ENCODE data around the gene KCNJ18. TPM values are rescaled to one million over a fixed set of nuclear protein-coding genes. Genes with fewer than 3 reads are reported as not detected.
A peak's percentile ranks its signal among the peaks of the same experiment; 100 is the strongest.
"Not testable (repeated sequence)": the region's sequence is repeated elsewhere in the genome, so short reads cannot be mapped to it uniquely, and the experiment has no call there.

KCNJ18 gene
- total RNA-seq, 1 experiment from 2014 or later = not detected

DNA sequence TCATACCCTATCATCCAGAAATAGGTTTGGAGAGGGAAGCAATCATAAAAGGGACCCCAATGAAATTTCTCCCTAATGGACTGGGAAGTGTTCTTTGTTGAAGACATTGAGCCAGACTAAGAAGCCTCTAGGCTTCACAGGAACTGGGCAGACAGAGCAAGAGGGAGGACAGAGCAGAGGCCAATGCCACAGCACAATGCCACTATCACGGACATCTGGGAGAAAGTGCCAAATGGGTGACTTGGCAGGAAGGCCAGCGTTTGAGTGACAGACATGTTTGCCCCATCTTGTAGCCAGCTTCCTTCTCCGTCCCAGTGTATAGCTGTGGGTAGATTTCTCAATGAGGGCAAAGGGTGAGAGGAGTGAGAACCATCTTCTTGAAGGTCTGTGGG lies 16.6 kb upstream of the KCNJ18 start:
- H3K27me3 ChIP-seq (ENCODE audit: low read length); H3K4me2 ChIP-seq (ENCODE audit: low read depth, low read length, poor library complexity, severe bottlenecking); H3K79me2 ChIP-seq (ENCODE audit: low read length); H2AFZ ChIP-seq (ENCODE audit: low read length); H3K4me3 ChIP-seq (ENCODE audit: low read length); DNase-seq; H4K20me1 ChIP-seq (ENCODE audit: insufficient read depth, low read depth, low read length); H3K4me1 ChIP-seq (ENCODE audit: low read length); H3K27ac ChIP-seq (ENCODE audit: low read length); H3K9me3 ChIP-seq (ENCODE audit: low read length); H3K9ac ChIP-seq (ENCODE audit: low read length); H3K36me3 ChIP-seq (ENCODE audit: insufficient read depth, low read length); H3K9me2 ChIP-seq (replicated peaks; ENCODE audit: insufficient read depth, low read length): not testable (repeated sequence)

GRCh38 chr17:21676281-21677111 lies 15.8 kb upstream of the KCNJ18 start:
- Histone ChIP-seq H3K9me3 (ENCODE audit: low read length) (no peaks in the 10 kb centered on the region), H3K36me3 (ENCODE audit: insufficient read depth, low read length) (no peaks in the 10 kb centered on the region), H3K27ac (ENCODE audit: low read length) (no peak overlapping the region), H2AFZ (ENCODE audit: low read length) (no peak overlapping the region), H3K4me1 (ENCODE audit: low read length) (no peaks in the 10 kb centered on the region), H3K4me2 (ENCODE audit: low read depth, low read length, poor library complexity, severe bottlenecking) (no peak overlapping the region), H3K9ac (ENCODE audit: low read length) (no peak overlapping the region), H3K4me3 (ENCODE audit: low read length) (no peak overlapping the region), H3K79me2 (ENCODE audit: low read length) (no peaks in the 10 kb centered on the region), H4K20me1 (ENCODE audit: insufficient read depth, low read depth, low read length) (no peaks in the 10 kb centered on the region), H3K9me2 (replicated peaks; ENCODE audit: insufficient read depth, low read length) (no peaks in the 10 kb centered on the region), H3K27me3 (ENCODE audit: low read length) (0 out of 2 replicates have a peak, but pooled peaks cover 3% of the 10 kb centered on the region)
- peak; percentile 25 for DNase-seq

GRCh38 chr17:21677126-21677910 lies 15.0 kb upstream of the KCNJ18 start:
- Histone ChIP-seq H3K9me2 (replicated peaks; ENCODE audit: insufficient read depth, low read length) (no peaks in the 10 kb centered on the region), H3K79me2 (ENCODE audit: low read length) (no peaks in the 10 kb centered on the region), H3K4me2 (ENCODE audit: low read depth, low read length, poor library complexity, severe bottlenecking) (no peak overlapping the region), H3K36me3 (ENCODE audit: insufficient read depth, low read length) (no peaks in the 10 kb centered on the region), H3K27me3 (ENCODE audit: low read length) (0 out of 2 replicates have a peak, but pooled peaks cover 3% of the 10 kb centered on the region), H3K27ac (ENCODE audit: low read length) (no peak overlapping the region), H3K9ac (ENCODE audit: low read length) (no peak overlapping the region), H3K9me3 (ENCODE audit: low read length) (no peaks in the 10 kb centered on the region), H4K20me1 (ENCODE audit: insufficient read depth, low read depth, low read length) (no peaks in the 10 kb centered on the region), H3K4me1 (ENCODE audit: low read length) (no peaks in the 10 kb centered on the region), H3K4me3 (ENCODE audit: low read length) (no peak overlapping the region), H2AFZ (ENCODE audit: low read length) (no peak overlapping the region)
- DNase-seq = peak; percentile 6

DNA sequence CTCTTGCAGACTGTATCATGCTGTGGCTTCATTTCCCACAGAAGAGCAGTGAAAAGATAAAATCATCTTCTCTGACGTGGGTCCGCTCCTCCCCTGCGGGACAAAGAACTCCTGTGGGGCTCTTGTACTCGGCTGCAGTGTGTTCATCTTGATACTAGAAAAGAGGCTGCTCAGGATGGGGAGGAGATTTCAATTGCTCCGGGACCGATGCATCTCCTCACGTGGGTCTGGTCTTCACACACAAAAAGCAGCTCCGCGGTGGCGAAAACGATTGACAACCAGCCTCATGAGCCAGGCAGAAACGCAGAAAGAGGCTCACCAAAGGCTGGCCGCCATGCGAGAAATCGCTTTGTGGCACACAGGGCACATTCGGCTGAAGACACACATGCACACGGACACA lies 14.4 kb upstream of the KCNJ18 start:
- no peaks in the 10 kb centered on the region for H3K4me1 ChIP-seq (ENCODE audit: low read length)
- H3K27me3 ChIP-seq (ENCODE audit: low read length) = 0 out of 2 replicates have a peak, but pooled peaks cover 3% of the 10 kb centered on the region
- no peaks in the 10 kb centered on the region for H3K9me3 ChIP-seq (ENCODE audit: low read length)
- DNase-seq = peak; percentile 17
- H3K27ac ChIP-seq (ENCODE audit: low read length) = no peak overlapping the region
- H3K9ac ChIP-seq (ENCODE audit: low read length) = no peak overlapping the region
- no peaks in the 10 kb centered on the region for H3K79me2 ChIP-seq (ENCODE audit: low read length)
- H3K9me2 ChIP-seq (replicated peaks; ENCODE audit: insufficient read depth, low read length) = no peaks in the 10 kb centered on the region
- no peaks in the 10 kb centered on the region for H3K36me3 ChIP-seq (ENCODE audit: insufficient read depth, low read length)
- no peak overlapping the region for H2AFZ ChIP-seq (ENCODE audit: low read length)
- no peak overlapping the region for H3K4me2 ChIP-seq (ENCODE audit: low read depth, low read length, poor library complexity, severe bottlenecking)
- no peaks in the 10 kb centered on the region for H4K20me1 ChIP-seq (ENCODE audit: insufficient read depth, low read depth, low read length)
- no peak overlapping the region for H3K4me3 ChIP-seq (ENCODE audit: low read length)

DNA sequence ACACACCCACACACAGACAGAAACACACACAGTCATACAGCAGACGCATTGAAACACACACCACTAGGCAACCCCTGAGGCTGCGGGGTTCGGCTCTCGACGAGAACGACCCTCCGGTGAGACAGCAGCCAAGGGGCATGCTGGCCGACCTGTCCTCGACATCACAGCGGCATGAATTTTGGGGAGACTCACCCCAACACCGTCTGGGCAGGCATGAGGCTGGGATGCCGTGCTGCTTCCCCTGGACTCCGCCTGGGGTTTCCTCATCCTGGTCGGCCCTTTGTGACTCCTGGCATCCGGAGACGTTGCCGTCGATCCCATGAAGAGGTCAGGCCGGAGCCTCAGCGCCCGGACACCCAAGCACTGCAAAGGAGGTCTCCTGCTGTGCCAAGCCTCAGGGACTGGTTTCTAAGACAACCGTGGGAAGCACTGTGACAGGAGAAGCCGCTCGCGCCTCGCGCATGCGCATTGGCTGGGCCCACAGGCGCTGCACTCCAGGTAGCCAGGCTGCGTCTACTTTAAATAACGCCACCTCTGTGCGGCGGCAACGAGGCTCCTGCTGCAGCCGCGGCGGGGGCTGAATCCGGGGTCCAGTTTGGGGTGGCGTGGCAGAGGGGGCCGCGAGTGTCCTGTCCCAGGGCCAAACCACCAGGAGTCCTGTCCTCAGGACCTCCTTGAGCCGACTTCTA lies 13.8 kb upstream of the KCNJ18 start:
- H2AFZ ChIP-seq (ENCODE audit: low read length) = no peak overlapping the region
- no peak overlapping the region for H3K27ac ChIP-seq (ENCODE audit: low read length)
- no peaks in the 10 kb centered on the region for H3K9me2 ChIP-seq (replicated peaks; ENCODE audit: insufficient read depth, low read length)
- H3K9ac ChIP-seq (ENCODE audit: low read length) = no peak overlapping the region
- H3K79me2 ChIP-seq (ENCODE audit: low read length) = no peaks in the 10 kb centered on the region
- no peaks in the 10 kb centered on the region for H3K36me3 ChIP-seq (ENCODE audit: insufficient read depth, low read length)
- 0 out of 2 replicates have a peak, but pooled peaks cover 3% of the 10 kb centered on the region for H3K27me3 ChIP-seq (ENCODE audit: low read length)
- DNase-seq = peak; percentile 33
- no peak overlapping the region for H3K4me3 ChIP-seq (ENCODE audit: low read length)
- no peaks in the 10 kb centered on the region for H4K20me1 ChIP-seq (ENCODE audit: insufficient read depth, low read depth, low read length)
- H3K4me2 ChIP-seq (ENCODE audit: low read depth, low read length, poor library complexity, severe bottlenecking) = no peak overlapping the region
- no peaks in the 10 kb centered on the region for H3K4me1 ChIP-seq (ENCODE audit: low read length)
- H3K9me3 ChIP-seq (ENCODE audit: low read length) = no peaks in the 10 kb centered on the region

DNA sequence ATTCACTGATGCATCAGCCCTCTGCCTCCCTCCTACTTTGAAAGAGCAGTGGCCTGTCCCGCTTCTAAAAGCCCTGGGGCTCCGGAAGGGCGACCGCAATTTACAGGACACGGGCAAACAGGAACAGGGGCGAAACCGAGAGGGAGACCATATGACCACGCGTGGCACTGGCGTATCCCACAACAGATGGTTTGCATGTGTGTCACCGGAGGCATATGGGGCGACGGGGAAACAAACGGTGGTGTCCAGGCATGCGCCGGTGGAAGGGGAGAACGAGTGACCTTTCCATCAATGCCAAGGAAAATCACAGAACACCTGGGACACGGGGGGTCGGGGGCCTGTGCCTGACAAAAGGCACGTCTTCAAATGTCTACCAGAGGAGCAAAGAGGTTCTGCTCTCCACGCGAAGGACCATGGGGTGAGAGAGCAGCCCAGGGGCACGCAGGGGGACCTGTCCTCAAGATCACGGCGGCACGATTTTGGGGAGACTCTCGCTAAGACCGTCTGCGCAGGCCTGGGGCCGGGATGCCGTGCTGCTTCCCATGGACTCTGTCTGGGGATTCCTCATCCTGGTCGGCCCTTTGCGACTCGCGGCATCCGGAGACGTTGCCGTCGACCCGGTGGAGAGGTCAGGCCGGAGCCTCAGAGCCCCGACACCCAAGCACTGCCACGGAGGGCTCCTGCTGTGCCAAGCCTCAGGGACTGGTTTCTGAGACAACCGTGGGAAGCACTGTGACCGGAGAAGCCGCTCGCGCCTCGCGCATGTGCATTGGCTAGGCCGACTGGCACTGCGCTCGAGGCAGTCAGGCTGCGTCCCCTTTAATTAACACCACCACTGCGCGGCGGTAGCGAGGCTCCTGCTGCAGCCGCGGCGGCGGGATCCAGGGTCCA lies 12.8 kb upstream of the KCNJ18 start:
- peak; percentile 5 for DNase-seq
- no peak overlapping the region for H3K4me2 ChIP-seq (ENCODE audit: low read depth, low read length, poor library complexity, severe bottlenecking)
- H3K9me3 ChIP-seq (ENCODE audit: low read length) = no peaks in the 10 kb centered on the region
- H3K9ac ChIP-seq (ENCODE audit: low read length) = no peak overlapping the region
- H4K20me1 ChIP-seq (ENCODE audit: insufficient read depth, low read depth, low read length) = no peaks in the 10 kb centered on the region
- H3K9me2 ChIP-seq (replicated peaks; ENCODE audit: insufficient read depth, low read length) = no peaks in the 10 kb centered on the region
- H3K4me1 ChIP-seq (ENCODE audit: low read length) = no peaks in the 10 kb centered on the region
- H3K36me3 ChIP-seq (ENCODE audit: insufficient read depth, low read length) = no peaks in the 10 kb centered on the region
- no peak overlapping the region for H3K27ac ChIP-seq (ENCODE audit: low read length)
- H2AFZ ChIP-seq (ENCODE audit: low read length) = no peak overlapping the region
- H3K79me2 ChIP-seq (ENCODE audit: low read length) = no peaks in the 10 kb centered on the region
- no peak overlapping the region for H3K4me3 ChIP-seq (ENCODE audit: low read length)
- H3K27me3 ChIP-seq (ENCODE audit: low read length) = 0 out of 2 replicates have a peak, but pooled peaks cover 3% of the 10 kb centered on the region

- DNase-seq = peak; percentile 27
- Histone ChIP-seq H3K36me3 (ENCODE audit: insufficient read depth, low read length) (no peaks in the 10 kb centered on the region), H3K79me2 (ENCODE audit: low read length) (no peaks in the 10 kb centered on the region), H3K4me3 (ENCODE audit: low read length) (no peak overlapping the region), H3K9me2 (replicated peaks; ENCODE audit: insufficient read depth, low read length) (no peaks in the 10 kb centered on the region), H3K4me1 (ENCODE audit: low read length) (no peaks in the 10 kb centered on the region), H3K27ac (ENCODE audit: low read length) (no peak overlapping the region), H3K9ac (ENCODE audit: low read length) (no peak overlapping the region), H3K4me2 (ENCODE audit: low read depth, low read length, poor library complexity, severe bottlenecking) (no peak overlapping the region), H4K20me1 (ENCODE audit: insufficient read depth, low read depth, low read length) (no peaks in the 10 kb centered on the region), H2AFZ (ENCODE audit: low read length) (no peak overlapping the region), H3K27me3 (ENCODE audit: low read length) (0 out of 2 replicates have a peak, but pooled peaks cover 3% of the 10 kb centered on the region), H3K9me3 (ENCODE audit: low read length) (no peaks in the 10 kb centered on the region)
Observed at GRCh38 chr17:21680366-21680765, 12.0 kb upstream of the KCNJ18 start.
